H1 (cell line): ENCODE results near the gene CYP2W1. TPM values are rescaled to one million over a fixed set of nuclear protein-coding genes. Genes with fewer than 3 reads are reported as not detected.

Experiments
- CTCF ChIA-PET: fragments of 300-600 bp; sonication (Branson Sonifier 250); formaldehyde crosslinking; loops from one replicate; lab custom pipeline; 2021; ENCODE audit not compliant: partially characterized antibody; lab: Charles Lee
- POLR2A ChIA-PET: fragments of 300-600 bp; sonication (Branson Sonifier 250); formaldehyde crosslinking; loops from one replicate; lab custom pipeline; 2021; ENCODE audit warnings: inconsistent platforms; ENCODE audit not compliant: partially characterized antibody; lab: Charles Lee
- DNase-seq, 2 experiments: peaks; one replicate each; pipeline versions ENCODE4 v3.0.0 to v3.0.0-alpha.2; 2010 to 2022; ENCODE audit warnings: low spot score in 2 of 2, low read depth in 1 of 2, mixed read lengths in 1 of 2
- FAIRE-seq: peaks from 2 replicates; lab custom pipeline; 2011; peaks lifted over from hg19 to GRCh38; lab: Jason Lieb, UNC
- H2AFZ ChIP-seq: 2 replicates; pipeline ENCODE4 v1.8.1; 2012; ENCODE audit warnings: low read length, inconsistent platforms
- H2AK5ac ChIP-seq: 2 replicates; pipeline ENCODE4 v1.6.1; 2013; ENCODE audit warnings: low read depth, low read length
- H2BK120ac ChIP-seq: replicated peaks from 2 replicates; pipeline ENCODE3; 2013; ENCODE audit warnings: low read depth, low read length, inconsistent platforms
- H2BK12ac ChIP-seq: 2 replicates; pipeline ENCODE4 v1.6.1; 2013; ENCODE audit warnings: low read depth, low read length
- H2BK15ac ChIP-seq: 2 replicates; pipeline ENCODE4 v1.6.1; 2013; ENCODE audit warnings: low read length
- H2BK20ac ChIP-seq: 2 replicates; pipeline ENCODE4 v1.6.1; 2013; ENCODE audit warnings: low read length
- H2BK5ac ChIP-seq: 2 replicates; pipeline ENCODE4 v1.6.1; 2013; ENCODE audit warnings: low read depth, low read length
- H3K14ac ChIP-seq: 2 replicates; pipeline ENCODE4 v1.6.1; 2013; ENCODE audit warnings: inconsistent platforms; ENCODE audit not compliant: insufficient read length
- H3K18ac ChIP-seq: 2 replicates; pipeline ENCODE4 v1.6.1; 2013; ENCODE audit warnings: low read length; ENCODE audit errors: extremely low read depth
- H3K23ac ChIP-seq: 2 replicates; pipeline ENCODE4 v1.6.1; 2013; ENCODE audit warnings: inconsistent platforms; ENCODE audit not compliant: insufficient read length
- H3K23me2 ChIP-seq: 2 replicates; pipeline ENCODE4 v1.6.1; 2013; ENCODE audit warnings: low read depth, low read length
- H3K27ac ChIP-seq: 2 replicates; pipeline ENCODE4 v1.6.1; 2011; ENCODE audit warnings: low read depth, low read length, inconsistent platforms
- H3K27me3 ChIP-seq, 4 experiments: replicated peaks in 1 of 4; 1 replicate in 1 of 4; 2 replicates in 3 of 4; pipeline versions ENCODE4 v1.6.1 to v1.8.1; 2011 to 2013; ENCODE audit warnings: low read length in 3 of 4, mild to moderate bottlenecking in 3 of 4, inconsistent platforms in 2 of 4, mixed read lengths in 2 of 4, moderate library complexity in 1 of 4; ENCODE audit not compliant: control insufficient read depth in 3 of 4, insufficient read depth in 3 of 4; ENCODE audit errors: extremely low read depth in 1 of 4
- H3K36me3 ChIP-seq, 4 experiments: 2 replicates each; pipeline versions ENCODE4 v1.6.1 to v1.8.1; 2011 to 2013; ENCODE audit warnings: mild to moderate bottlenecking in 4 of 4, low read length in 3 of 4, moderate library complexity in 2 of 4, control low read depth in 1 of 4, inconsistent platforms in 1 of 4; ENCODE audit not compliant: insufficient read depth in 4 of 4, control insufficient read depth in 2 of 4
- H3K4ac ChIP-seq: replicated peaks from 2 replicates; pipeline ENCODE3; 2013; ENCODE audit warnings: low read length, low read depth, mixed read lengths, inconsistent platforms; ENCODE audit not compliant: insufficient read length
- H3K4me1 ChIP-seq, 4 experiments: replicated peaks in 1 of 4; 1 replicate in 1 of 4; 2 replicates in 3 of 4; pipeline versions ENCODE4 v1.6.1 to v1.8.1; 2011 to 2013; ENCODE audit warnings: low read length in 3 of 4, inconsistent platforms in 2 of 4, mixed read lengths in 1 of 4; ENCODE audit not compliant: insufficient read depth in 4 of 4, control insufficient read depth in 3 of 4
- H3K4me2 ChIP-seq, 2 experiments: 2 replicates each; pipeline versions ENCODE4 v1.6.1 to v1.8.1; 2011 to 2013; ENCODE audit warnings: low read depth in 2 of 2, low read length in 2 of 2, control low read depth in 1 of 2, inconsistent platforms in 1 of 2, mild to moderate bottlenecking in 1 of 2; ENCODE audit not compliant: insufficient read depth in 1 of 2
- H3K4me3 ChIP-seq, 4 experiments: fragments of 200-600, 300-600 bp in 1 of 4; sonication (generic), shearing (Covaris generic), sonication (Bioruptor Twin) in 1 of 4; 2 replicates each; pipeline versions ENCODE4 v1.5.1 to v1.8.1; 2011 to 2016; ENCODE audit warnings: low read length in 4 of 4, low read depth in 3 of 4, control low read depth in 2 of 4, inconsistent platforms in 2 of 4, mild to moderate bottlenecking in 2 of 4, mixed read lengths in 1 of 4, moderate library complexity in 1 of 4; ENCODE audit not compliant: insufficient read depth in 2 of 4; ENCODE audit errors: extremely low read depth in 1 of 4
- H3K56ac ChIP-seq: replicated peaks from 2 replicates; pipeline ENCODE3; 2013; ENCODE audit warnings: low read depth, mild to moderate bottlenecking, mixed read lengths, low read length, inconsistent platforms; ENCODE audit not compliant: insufficient read length
- H3K79me1 ChIP-seq: 2 replicates; pipeline ENCODE4 v1.6.1; 2013; ENCODE audit warnings: low read depth, low read length, control low read depth
- H3K79me2 ChIP-seq, 2 experiments: 2 replicates each; pipeline versions ENCODE4 v1.6.1 to v1.8.1; 2012 to 2013; ENCODE audit warnings: low read length in 2 of 2, mild to moderate bottlenecking in 2 of 2, inconsistent platforms in 1 of 2; ENCODE audit not compliant: insufficient read depth in 2 of 2, control insufficient read depth in 1 of 2
- H3K9ac ChIP-seq, 4 experiments: replicated peaks in 1 of 4; 1 replicate in 1 of 4; 2 replicates in 3 of 4; pipeline versions ENCODE4 v1.6.1 to v1.8.1; 2011 to 2013; ENCODE audit warnings: low read depth in 3 of 4, low read length in 3 of 4, control low read depth in 2 of 4, mild to moderate bottlenecking in 2 of 4, moderate library complexity in 2 of 4, inconsistent platforms in 1 of 4; ENCODE audit errors: extremely low read depth in 1 of 4
- H3K9me3 ChIP-seq, 2 experiments: 2 replicates each; pipeline versions ENCODE4 v1.6.1 to v1.8.1; 2012 to 2013; ENCODE audit warnings: mild to moderate bottlenecking in 2 of 2, moderate library complexity in 2 of 2, control low read depth in 1 of 2, inconsistent platforms in 1 of 2, low read depth in 1 of 2, low read length in 1 of 2, mixed read lengths in 1 of 2; ENCODE audit not compliant: insufficient read depth in 2 of 2
- H4K20me1 ChIP-seq, 2 experiments: replicated peaks in 1 of 2; 2 replicates each; pipeline versions ENCODE3 to v1.8.1; 2011 to 2013; ENCODE audit warnings: inconsistent platforms in 2 of 2, low read length in 2 of 2, mild to moderate bottlenecking in 1 of 2; ENCODE audit not compliant: insufficient read depth in 2 of 2, control insufficient read depth in 1 of 2
- H4K5ac ChIP-seq: 2 replicates; pipeline ENCODE4 v1.6.1; 2013; ENCODE audit warnings: low read length, low read depth, mixed read lengths, inconsistent platforms; ENCODE audit not compliant: insufficient read length
- H4K8ac ChIP-seq: 2 replicates; pipeline ENCODE4 v1.8.0; 2013; ENCODE audit warnings: mild to moderate bottlenecking, moderate library complexity, low read length, inconsistent platforms; ENCODE audit not compliant: insufficient read depth; ENCODE audit errors: extremely low read depth
- H4K91ac ChIP-seq: replicated peaks from 2 replicates; pipeline ENCODE3; 2013; ENCODE audit warnings: low read length, mixed read lengths, inconsistent platforms; ENCODE audit not compliant: insufficient read length
- ASH2L ChIP-seq: fragments of 200-600, 300-600 bp; sonication (generic); IDR thresholded peaks from one replicate; pipeline ENCODE4 v1.7.1; 2017; ENCODE audit warnings: low read length
- CBX8 ChIP-seq: fragments of 300-800, 300-1000 bp; sonication (generic); IDR thresholded peaks from 2 replicates; pipeline ENCODE4 v1.7.1; 2016; ENCODE audit warnings: low read depth, low read length, borderline replicate concordance
- CEBPB ChIP-seq: IDR thresholded peaks from 2 replicates; pipeline ENCODE4 v1.6.1; 2012; ENCODE audit warnings: low read depth, low read length
- CTCF ChIP-seq, 3 experiments: IDR thresholded peaks; 1 replicate in 2 of 3; 2 replicates in 1 of 3; pipeline versions ENCODE4 v1.5.1 to v1.6.1; 2011; ENCODE audit warnings: low read length in 3 of 3, mild to moderate bottlenecking in 3 of 3, inconsistent platforms in 2 of 3, low read depth in 1 of 3, moderate library complexity in 1 of 3; ENCODE audit not compliant: insufficient read depth in 1 of 3; ENCODE audit errors: control extremely low read depth in 1 of 3
- HDAC6 ChIP-seq: IDR thresholded peaks from one replicate; pipeline ENCODE4 v1.7.1; 2012; ENCODE audit warnings: low read depth, mild to moderate bottlenecking, inconsistent platforms, low read length, moderate library complexity
- MAX ChIP-seq: IDR thresholded peaks from 2 replicates; pipeline ENCODE4 v1.6.1; 2012; ENCODE audit warnings: inconsistent platforms
- SRF ChIP-seq: IDR thresholded peaks from 2 replicates; pipeline ENCODE4 v1.6.1; 2011; ENCODE audit warnings: mild to moderate bottlenecking, low read depth, low read length, moderate library complexity
- TEAD4 ChIP-seq: IDR thresholded peaks from 2 replicates; pipeline ENCODE4 v1.6.1; 2012; ENCODE audit warnings: low read depth, low read length, inconsistent platforms, mixed read lengths
- WGBS, 2 experiments: shearing (Covaris generic) in 1 of 2; methylation state at CpG; one replicate each; pipeline versions ENCODE4 v1.1.6 to v1.1.7; 2013 to 2015; ENCODE audit warnings: low lambda C conversion rate in 2 of 2, mixed read lengths in 2 of 2, inconsistent platforms in 1 of 2, low coverage in 1 of 2, missing lambda C conversion rate in 1 of 2; ENCODE audit not compliant: insufficient replicate concordance in 2 of 2, insufficient coverage in 1 of 2, insufficient read length in 1 of 2; ENCODE audit errors: extremely low coverage in 1 of 2, missing lambda C conversion rate in 1 of 2; 5-methylcytosine and 5-hydroxymethylcytosine counted together
- polyA plus RNA-seq, 7 experiments: library from polyadenylated mRNA; depleted of rRNA in 3 of 7; stranded (reverse) in 5 of 7; unstranded in 2 of 7; fragments of >200 nt in 5 of 7; fragments of 200-250 nt in 2 of 7; gene quantifications; 1 replicate in 5 of 7; 2 replicates in 1 of 7; 4 replicates in 1 of 7; pipeline versions ENCODE4 v1.2.1 to v1.2.3, GENCODE V29; 2011 to 2013; ENCODE audit warnings: missing spikeins in 2 of 7, mixed read lengths in 2 of 7
- total RNA-seq: library from RNA; stranded (reverse); fragmentation: NEBNext Ultra II Directional; extraction: Animal tissue kit (Norgen Biotek cat#: 25700); gene quantifications from 2 replicates; pipeline ENCODE4 v1.2.1, GENCODE V29; 2021

The CYP2W1 gene
- total and polyA plus RNA-seq, 2 of the 8 experiments (the other 6 are each of a cell fraction or from before 2014, with no cell fraction given), result not detected

- no peak overlapping the region for H3K23ac ChIP-seq
- DNase-seq (no peak), FAIRE-seq (no peak)
- no peak overlapping the region for H2AFZ ChIP-seq
- no peak overlapping the region for H3K4ac ChIP-seq
- no peak overlapping the region for H2BK120ac ChIP-seq
- H2BK15ac ChIP-seq, result peak overlapping the region; percentile 61; the same call in 1 of the 2 replicates
- H3K36me3 ChIP-seq, result no peaks in the 10 kb centered on the region
- no peak overlapping the region for H2BK20ac ChIP-seq
- H4K91ac ChIP-seq, result no peak overlapping the region
- ChIA-PET POLR2A (interaction anchor here (0.9 to 1.5 kb wide), 7 partner anchors 9 to 165 kb away, joined by 3 to 6 read pairs (median 4); partner anchors contain the start of gene COX19), CTCF (interaction anchor here (0.7 to 4.6 kb wide), 16 partner anchors 8 to 738 kb away, joined by 3 to 37 read pairs (median 4); partner anchors contain the start of gene COX19)
- no peak overlapping the region for H4K5ac ChIP-seq
- H3K4me2 ChIP-seq, result no peak overlapping the region
- H3K18ac ChIP-seq, result no peak overlapping the region
- H3K27ac ChIP-seq, result no peak overlapping the region
- H3K9me3 ChIP-seq, result peaks cover 0 to 3% of the 10 kb centered on the region in 2 experiments; a peak in 1 of 4 replicates
- H4K8ac ChIP-seq, result peak overlapping the region; percentile 65
- peaks cover 0 to 3% of the 10 kb centered on the region in 2 experiments for H4K20me1 ChIP-seq
- H2BK5ac ChIP-seq, result no peak overlapping the region
- H3K79me1 ChIP-seq, result no peaks in the 10 kb centered on the region
- no peak overlapping the region for H3K9ac ChIP-seq
- WGBS, 2 experiments, result 87% methylated on average over 36 of the region's 36 CpGs; no CpG with 5 or more reads in 1 of the 2 experiments
- H3K27me3 ChIP-seq, result peaks cover 2 to 11% (median 7%) of the 10 kb centered on the region in 4 experiments; a peak in 6 of 7 replicates
- peaks cover 0 to 14% (median 5%) of the 10 kb centered on the region in 4 experiments; a peak in 5 of 7 replicates for H3K4me1 ChIP-seq
- H3K79me2 ChIP-seq, result no peaks in the 10 kb centered on the region
- no peak overlapping the region for H3K14ac ChIP-seq
- no peak overlapping the region for H2AK5ac ChIP-seq
- H3K4me3 ChIP-seq, result no peak overlapping the region
- peak overlapping the region; percentile 84; the same call in 1 of the 2 replicates for H2BK12ac ChIP-seq
- peaks cover 3% of the 10 kb centered on the region; the same call in 1 of the 2 replicates for H3K23me2 ChIP-seq
- no peak overlapping the region for H3K56ac ChIP-seq
- TF ChIP-seq CBX8, result no peak
- no peak for TF ChIP-seq CTCF (IDR thresholded peaks at IDR 0.05; ENCODE audit: control extremely low read depth in 1 of 3, insufficient read depth in 1 of 3, low read depth in 1 of 3, low read length in 3 of 3)
- TF ChIP-seq TEAD4, result no peak
- TF ChIP-seq ASH2L, result no peak
- no peak for TF ChIP-seq CEBPB
- no peak for TF ChIP-seq MAX
- no peak for TF ChIP-seq HDAC6
- TF ChIP-seq SRF, result no peak
These were observed 24.5 kb upstream of the CYP2W1 start for GRCh38 chr7:958221-959200.
